ENCODE results near the gene SLC30A4.
"Not testable (repeated sequence)": the region's sequence is repeated elsewhere in the genome, so short reads cannot be mapped to it uniquely, and the experiment has no call there.

SLC30A4 gene, protein sequence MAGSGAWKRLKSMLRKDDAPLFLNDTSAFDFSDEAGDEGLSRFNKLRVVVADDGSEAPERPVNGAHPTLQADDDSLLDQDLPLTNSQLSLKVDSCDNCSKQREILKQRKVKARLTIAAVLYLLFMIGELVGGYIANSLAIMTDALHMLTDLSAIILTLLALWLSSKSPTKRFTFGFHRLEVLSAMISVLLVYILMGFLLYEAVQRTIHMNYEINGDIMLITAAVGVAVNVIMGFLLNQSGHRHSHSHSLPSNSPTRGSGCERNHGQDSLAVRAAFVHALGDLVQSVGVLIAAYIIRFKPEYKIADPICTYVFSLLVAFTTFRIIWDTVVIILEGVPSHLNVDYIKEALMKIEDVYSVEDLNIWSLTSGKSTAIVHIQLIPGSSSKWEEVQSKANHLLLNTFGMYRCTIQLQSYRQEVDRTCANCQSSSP

DNA sequence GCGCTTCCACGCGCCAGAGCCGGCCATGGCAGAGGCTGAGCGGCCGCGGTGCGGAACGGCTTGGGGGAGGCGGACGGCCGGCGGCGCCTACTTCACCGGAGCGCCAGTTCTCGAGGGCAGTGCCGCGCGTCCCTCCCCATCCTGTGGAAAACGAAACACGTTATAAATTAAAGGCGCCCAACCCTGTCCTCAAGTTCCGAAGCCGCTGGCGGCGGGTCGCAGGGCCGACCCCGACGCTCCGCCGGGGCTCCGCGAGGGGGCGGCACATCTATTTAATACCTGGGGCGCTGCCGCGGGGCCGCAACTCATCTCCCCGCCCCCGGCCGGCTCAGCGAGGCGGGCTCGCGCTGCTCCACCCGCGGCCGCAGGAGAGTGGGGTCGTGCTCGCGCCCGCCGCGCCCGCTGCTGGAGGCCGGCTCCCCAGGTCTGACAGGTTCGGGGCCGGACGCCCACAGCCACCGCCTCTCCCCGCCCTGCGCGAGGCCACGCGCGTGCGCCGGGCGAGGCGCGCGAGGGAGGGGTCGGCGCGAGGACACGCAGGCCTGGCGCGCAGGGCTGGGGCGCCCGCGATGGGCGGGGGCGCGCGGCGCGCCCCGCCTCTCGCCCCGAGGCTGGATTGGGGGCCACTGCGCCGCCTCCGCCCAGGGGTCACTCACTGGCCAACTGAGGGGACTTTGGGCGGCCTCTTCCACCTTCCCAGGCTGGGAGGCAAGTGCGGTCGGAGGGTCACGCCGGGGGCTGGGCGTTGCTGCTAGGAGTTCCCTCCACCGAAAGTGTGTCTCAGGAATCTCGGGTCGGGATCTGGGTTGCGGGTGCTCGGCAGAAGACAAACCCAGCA is at the start of gene SLC30A4:
Gene SLC30A4 (minus strand): TSS at position 428 of the 838 bp plus-strand sequence. CDS start 401 bp downstream, at position 27.
- peak; percentile 9 for DNase-seq (ENCODE audit: low read depth)

DNA sequence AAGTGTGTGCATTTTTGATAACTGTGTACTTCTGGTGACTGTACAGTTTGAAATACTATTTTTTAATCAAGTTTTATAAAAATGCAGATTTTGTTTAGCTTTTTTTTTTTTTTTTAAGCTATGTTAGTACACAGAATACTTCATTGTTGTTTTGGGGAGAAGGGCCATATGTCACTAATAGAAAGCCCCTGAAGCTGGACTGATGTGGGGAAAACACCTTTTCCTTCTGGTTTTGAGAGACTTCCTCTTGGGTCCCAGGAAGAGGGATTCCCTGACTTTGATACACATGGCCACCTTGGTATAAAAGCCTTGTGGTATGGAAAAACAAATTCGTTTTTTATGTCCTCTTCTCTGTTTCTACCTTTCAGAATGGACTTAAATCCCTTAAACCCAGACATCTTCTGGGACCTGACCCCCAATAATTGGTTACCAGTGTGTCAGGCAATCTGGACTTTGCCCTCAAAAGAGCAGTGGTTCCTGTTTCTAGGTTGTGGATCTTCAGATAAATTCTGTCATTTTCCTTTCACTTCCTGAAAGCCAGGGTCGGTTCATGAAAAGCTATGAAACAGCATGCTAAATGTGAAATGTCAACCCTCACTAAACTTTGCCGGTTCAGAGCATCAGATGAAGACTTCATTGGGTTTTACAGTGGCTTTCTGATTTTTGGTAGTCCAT is 33.5 kb upstream of the SLC30A4 start:
- DNase-seq (ENCODE audit: low read depth): no peak

DNA sequence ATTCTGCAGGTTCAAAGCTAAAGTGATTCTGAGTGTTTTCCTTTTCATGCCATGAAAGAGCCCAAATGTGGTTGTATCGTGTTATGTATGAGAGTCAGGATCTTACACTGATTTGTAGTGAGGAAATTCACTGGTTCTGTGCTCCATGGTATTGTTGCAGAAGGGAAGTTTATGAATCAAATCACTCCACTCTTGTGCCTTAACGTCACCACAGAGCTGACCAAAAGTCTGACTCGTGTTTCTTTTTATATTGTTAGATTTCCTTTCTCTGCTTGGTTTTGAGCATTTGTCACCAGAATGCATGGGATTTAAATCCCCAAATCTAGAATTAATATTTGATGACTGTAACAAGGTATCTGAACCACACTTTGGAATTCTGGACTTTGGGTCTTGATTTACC is 29.1 kb upstream of the SLC30A4 start:
- DNase-seq (ENCODE audit: low read depth): no peak

DNA sequence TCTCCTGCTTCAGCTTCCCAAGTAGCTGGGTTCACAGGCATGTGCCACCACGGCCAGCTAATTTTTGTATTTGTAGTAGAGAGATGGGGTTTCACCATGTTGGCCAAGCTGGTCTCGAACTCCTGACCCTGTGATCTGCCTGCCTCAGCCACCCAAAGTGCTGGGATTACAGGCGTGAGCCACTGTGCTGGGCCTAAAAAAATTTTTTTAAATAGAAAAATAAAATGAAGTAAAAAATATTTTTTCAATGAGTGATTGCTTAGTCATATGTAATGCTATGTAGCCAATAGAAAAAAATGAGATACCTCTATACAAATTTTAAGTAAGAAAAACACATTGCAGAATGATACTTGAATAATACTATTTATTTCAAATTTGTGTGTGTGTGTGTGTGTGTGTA is 27.9 kb upstream of the SLC30A4 start:
- no peak for DNase-seq (ENCODE audit: low read depth)

DNA sequence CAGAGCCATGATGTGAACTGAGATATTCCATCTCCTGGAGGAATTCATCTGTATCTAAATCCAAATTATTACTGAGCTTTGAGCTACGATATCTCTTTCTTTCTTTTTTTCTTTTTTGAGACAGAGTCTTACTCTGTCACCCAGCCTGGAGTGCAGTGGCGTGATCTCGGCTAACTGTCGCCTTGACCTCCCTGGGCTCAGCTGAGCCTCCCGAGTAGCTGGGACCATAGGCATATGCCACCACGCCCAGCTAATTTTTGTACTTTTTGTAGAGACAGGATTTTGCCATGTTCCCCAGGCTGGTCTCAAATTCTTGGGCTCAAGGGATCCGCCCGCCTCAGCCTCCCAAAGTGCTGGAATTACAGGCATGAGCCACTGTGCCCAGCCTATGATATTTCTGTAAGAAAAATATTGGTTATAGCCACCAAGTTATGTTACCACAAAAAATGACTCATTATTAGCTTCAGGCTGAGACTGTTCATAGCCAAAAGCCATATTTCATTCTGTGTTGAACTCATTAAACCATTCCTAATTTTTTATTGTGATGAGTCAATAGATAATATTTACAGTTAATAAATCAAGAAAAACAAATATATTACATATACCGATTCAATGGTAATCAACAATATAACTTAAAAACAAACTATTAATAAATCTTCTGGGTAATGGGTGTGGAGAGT is 27.1 kb upstream of the SLC30A4 start:
- DNase-seq (ENCODE audit: low read depth): no peak

DNA sequence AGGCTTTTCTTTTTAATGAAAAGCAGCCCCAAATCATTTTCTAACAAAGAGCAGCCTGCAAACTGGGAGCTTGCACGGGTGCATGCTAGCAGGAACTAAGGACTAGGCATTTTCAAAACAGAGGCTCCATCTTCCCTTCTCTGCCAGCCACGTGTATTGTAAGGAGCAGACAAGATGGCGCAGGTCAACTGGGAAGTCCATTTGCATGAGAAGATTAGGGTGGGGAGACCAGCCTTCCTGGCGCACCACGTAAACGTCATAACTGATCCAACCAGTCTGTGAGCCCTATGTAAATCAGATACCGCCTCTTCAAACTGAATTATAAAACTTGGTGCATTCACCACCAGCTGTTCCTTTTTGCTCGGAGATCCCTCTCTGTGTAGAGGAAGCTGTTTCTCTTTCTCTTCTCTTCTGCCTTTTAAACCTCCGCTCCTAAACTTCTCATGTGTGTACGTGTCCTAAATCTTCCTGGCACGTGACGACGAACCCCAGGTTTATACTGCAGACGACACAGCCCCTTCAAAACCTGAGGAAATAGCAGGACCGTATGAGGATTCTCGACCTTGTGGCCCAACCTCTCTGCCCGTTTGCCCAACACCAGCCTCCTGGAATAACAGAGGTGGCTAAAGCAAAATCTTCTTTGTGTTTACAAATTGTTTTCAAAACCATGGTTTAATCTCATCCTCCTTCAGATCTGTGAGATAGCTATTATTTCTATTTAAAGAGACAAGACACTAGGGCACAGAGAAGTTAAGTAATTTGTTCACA is 26.4 kb upstream of the SLC30A4 start:
- DNase-seq (ENCODE audit: low read depth): no peak

DNA sequence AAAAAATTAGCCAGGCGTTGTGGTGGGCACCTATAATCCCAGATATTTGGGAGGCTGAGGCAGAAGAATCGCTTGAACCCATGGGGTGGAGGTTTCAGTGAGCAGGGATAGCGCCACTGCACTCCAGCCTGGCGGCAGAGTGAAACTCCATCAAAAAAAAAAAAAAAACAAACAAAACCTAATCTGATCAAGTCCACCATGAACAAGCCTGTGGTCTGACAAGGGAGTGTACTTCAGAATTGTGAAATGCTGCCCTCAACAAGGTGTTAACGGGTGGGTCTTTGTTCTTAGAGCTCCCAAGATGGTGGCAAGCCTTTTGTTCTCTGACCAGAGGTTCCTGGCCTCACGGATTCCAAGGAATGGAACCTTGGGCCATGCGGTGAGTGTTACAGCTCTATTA is 24.2 kb upstream of the SLC30A4 start:
- no peak for DNase-seq (ENCODE audit: low read depth)

DNA sequence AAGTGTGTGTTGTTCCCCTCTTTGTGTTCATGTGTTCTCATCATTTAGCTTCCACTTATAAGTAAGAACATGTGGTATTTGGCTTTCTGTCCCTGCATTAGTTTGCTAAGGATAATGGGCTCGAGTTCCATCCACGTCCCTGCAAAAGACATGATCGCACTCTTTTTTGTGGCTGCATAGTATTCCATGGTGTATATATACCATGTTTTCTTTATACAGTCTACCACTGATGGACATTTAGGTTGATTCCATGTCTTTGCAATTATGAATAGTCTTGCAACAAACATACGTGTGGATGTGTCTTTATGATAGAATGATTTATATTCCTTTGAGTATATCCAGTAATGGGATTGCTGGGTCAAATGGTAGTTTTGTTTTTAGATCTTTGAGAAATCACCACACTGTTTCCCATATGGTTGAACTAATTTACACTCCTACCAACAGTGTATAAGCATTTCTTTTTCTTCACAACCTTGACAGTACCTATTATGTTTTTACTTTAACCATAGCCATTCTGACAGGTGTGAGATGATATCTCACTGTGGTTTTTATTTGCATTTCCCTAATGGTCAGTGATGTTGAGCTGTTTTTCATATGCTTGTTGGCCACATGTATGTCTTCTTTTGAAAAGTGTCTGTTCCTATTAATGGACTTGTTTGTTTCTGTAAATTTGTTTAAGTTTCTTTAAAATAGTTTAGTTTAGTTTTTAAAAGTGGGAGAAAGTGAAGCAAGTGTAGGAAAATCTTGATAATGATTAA is 21.9 kb upstream of the SLC30A4 start:
- DNase-seq (ENCODE audit: low read depth): no peak

DNA sequence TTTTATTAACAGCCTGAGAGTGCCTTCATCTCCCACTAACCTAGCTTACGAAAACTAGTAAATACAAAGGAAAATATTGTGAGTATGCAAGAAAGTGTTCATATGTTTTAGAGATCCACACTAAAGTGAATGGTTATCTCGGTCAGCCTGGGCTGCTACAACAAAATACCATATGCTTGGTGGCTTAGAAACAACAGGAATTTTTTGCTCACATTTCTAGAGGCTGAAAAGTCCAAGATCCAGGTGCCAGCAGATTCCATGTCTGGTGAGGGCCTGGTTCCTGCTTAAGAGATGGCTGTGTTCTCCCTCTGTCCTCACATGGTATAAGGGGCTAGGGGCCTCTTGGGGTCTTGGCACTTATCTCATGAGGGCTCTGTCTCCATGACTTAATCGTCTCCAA is 20.5 kb upstream of the SLC30A4 start:
- DNase-seq (ENCODE audit: low read depth): no peak

DNA sequence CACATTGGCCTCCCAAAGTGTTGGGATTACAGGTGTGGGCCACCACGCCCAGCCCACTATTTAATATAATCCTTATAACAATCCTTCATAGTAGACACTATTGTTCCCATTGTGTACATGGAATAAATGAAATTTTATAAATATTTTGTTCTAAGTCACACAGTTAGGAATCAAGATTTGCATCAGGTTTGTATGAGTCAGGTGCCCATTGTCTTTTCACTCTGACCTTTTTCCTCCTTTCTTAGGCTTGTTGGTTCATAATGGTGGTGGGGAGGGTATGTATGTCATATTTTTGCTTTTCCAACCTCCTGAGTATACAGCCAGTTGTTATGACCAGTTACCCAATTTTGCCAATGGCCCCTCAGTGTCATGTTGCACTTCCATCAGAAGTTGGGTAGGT is 18.0 kb upstream of the SLC30A4 start:
- DNase-seq (ENCODE audit: low read depth): no peak

DNA sequence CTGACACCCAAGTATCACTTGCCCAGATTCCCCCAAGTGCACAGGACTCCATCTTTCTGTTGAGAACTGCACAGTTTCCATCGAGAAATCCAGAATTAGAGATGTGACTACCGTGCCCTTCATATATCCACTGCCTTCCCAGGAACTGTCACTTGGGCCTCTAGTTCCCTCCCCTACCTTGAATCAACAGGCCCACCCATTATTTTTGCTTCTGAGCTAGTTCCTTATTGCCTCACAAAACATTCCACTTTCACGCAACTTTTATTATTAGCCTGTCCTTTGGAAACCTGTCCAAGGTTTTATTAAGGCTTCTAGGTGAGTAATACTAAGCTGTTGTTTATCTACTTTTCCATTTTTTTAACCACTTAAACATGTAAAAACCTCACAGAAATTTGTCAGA is 17.1 kb upstream of the SLC30A4 start:
- DNase-seq (ENCODE audit: low read depth): no peak

DNA sequence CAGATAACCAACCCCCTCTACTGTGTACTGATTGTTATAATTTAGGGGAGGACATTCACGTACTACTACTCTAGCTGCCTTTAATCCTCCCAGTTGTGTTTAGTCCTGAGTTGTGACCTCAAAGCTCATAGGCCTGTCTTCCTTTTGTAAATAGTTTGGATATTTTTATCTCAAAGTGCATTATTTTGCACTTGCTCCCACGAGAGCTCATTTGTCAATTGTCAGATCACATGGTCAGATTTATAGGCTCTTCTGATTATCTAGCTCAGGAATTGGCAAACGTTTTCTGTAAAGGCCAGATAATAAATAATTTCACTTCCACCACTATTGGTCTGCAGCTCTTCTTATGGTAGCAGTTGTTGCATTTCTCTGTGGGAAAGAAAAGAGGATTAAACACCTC is 14.4 kb upstream of the SLC30A4 start:
- no peak for DNase-seq (ENCODE audit: low read depth)

DNA sequence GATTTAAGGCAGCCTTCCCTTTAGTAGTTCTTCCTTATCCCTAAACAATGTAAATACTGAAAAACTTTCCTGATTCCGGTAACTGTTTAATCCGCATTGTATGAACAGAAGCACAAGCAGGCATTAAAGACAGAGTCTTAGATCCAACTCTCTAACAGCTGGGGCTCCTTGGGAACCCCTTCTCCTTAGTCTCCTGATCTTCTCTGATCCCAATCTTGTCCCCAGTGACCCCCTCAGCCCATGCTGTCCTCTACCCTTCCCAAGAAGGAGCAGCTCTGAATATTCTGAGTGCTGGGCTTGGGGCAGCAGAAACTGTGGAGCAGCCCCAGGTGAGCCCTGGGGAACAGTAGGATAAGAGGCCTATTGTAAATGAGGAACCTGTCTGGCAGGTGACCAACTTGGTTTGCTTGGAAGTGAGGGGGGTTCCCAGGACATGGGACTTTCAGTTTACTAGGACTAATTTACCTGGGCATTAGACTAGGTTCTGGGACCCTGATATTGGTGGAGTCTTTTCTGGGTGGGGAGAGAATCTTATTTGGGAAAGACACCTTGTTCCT is 13.0 kb upstream of the SLC30A4 start:
- DNase-seq (ENCODE audit: low read depth): no peak

DNA sequence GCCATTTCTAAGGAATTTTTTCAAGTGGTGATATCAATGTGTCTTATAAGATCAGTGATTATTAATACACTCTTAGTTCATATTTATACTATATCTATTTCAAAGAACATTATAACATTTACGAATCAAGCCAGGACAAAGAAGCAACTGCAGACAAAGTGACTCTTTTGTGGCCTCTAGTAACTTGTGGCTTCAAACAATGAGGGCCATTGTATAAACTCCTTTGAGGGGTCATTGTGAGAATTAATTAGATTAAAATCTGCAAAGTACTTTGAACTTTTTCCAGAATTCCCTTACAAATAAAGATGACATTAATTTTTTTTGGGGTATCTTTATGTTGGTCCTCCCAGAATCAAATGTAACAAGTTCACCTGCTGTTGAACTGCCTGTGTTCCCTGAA is 12.3 kb upstream of the SLC30A4 start:
- no peak for DNase-seq (ENCODE audit: low read depth)

DNA sequence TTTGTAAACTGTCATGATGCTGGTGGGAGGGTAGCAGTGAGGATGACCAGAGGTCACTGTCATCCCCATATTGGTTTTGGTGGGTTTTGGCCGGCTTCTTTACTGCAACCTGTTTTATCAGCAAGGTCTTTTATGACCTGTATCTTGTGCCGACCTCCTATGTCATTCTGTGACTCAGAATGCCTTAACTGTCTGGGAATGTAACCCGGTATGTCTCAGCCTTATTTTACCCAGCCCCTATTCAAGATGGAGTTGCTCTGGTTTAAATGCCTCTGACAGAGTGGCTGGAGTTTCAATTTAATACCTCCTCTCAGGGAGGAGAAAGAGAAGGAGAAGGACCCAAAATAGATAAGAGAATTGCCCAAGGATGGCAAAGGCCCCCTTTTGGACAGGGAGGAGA is 10.3 kb upstream of the SLC30A4 start:
- not testable (repeated sequence) for DNase-seq (ENCODE audit: low read depth)

DNA sequence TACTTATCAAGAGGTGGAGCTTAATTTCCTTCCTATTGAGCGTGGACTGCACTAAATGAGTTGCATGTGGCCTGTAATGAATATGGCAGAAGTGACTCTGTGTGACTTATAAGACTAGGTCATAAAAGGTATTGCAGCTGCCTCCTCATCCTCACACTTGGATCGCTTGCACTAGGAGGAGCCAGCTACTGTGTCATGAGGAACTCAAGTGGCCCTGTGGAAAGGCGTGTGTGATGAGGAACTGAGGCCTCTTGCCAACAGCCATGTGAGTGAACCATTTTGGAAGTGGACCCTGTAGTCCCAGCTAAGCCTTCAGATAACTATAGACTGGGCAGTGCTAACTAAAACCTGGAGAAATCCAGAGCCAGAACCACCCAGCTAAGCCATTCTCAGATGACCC is 7.1 kb upstream of the SLC30A4 start:
- no peak for DNase-seq (ENCODE audit: low read depth)

DNA sequence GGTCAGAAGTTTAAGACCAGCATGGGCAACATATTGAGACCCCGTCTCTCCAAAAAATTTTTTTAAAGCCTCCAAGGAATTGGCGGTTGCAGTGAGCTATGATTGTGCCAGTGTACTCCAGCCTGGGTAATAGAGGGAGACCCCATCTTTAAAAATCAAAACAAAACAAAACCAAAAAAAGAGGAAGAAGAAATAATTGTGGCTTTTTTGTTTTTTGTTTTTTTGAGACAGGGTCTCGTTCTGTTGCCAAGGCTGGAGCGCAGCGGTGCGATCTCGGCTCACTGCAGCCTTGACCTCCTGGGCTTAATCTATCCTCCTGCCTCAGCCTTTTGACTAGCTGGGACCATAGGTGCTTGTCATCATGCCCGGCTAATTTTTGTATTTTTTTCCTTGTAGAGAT is 4.5 kb upstream of the SLC30A4 start:
- DNase-seq (ENCODE audit: low read depth): no peak

DNA sequence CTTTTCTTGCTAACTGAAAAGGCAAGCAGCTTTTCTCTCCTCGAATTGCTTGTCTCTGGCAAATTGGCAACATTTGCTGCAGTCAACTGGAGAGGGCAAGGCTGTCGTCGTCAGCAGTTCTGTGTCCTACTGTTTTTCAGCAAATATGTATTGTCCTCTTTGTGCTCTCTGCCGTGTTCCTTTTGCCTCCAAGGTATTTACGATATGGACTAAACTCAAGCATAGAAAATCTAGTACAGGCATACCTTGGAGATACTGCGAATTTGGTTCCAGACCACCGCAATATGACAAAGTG is 558 bp upstream of the SLC30A4 start:
- DNase-seq (ENCODE audit: low read depth): no peak

DNA sequence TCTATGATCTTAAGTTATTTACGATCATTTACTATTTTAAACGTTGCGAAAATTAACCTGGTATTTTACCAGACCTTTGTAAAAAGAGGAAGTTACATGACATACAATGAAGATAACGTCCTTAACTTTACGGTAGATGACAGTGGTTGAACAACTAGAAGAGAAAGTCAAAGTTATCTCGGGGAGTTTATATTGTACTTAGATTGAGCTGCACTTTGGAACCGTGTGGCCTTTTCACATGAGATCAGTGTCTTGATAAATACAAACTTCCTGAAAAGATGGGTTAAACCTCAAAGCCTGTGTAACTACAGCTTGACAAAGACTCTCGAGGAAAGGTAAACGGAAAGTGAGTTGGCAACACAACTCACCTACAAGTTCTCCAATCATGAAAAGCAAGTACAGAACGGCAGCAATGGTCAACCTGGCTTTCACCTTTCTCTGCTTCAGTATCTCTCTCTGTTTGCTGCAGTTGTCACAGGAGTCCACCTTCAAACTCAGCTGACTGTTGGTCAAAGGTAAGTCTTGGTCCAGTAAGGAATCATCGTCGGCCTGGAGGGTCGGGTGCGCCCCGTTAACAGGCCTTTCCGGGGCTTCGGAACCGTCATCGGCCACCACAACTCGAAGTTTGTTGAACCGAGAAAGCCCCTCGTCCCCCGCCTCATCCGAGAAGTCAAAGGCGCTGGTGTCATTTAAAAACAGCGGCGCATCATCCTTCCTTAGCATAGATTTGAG is 793 bp downstream of the SLC30A4 start:
- no peak for DNase-seq (ENCODE audit: low read depth)

DNA sequence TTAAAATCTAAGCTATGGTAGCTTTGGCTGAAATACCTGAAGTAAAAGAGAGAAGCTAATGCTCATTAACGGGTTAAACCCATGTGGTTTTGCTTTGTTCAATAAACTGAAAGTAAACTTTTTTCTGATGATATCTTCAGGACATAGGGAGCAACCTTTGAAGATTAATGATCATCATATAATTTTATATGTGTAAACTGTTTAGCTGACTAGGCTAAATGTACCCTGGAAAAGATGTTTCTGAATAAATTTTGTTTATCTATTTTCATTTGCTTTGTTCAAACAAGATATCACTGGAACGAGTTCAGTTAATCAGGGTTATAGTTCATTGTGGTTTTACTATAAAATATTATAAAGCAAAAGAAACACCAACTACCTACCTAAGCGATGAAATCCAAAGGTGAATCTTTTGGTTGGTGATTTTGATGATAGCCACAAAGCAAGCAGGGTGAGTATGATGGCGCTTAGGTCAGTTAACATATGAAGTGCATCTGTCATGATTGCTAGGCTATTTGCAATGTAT is 11.7 kb downstream of the SLC30A4 start:
- DNase-seq (ENCODE audit: low read depth): no peak
